ENCODE results near the gene IGSF9B.

IGSF9B gene

DNA sequence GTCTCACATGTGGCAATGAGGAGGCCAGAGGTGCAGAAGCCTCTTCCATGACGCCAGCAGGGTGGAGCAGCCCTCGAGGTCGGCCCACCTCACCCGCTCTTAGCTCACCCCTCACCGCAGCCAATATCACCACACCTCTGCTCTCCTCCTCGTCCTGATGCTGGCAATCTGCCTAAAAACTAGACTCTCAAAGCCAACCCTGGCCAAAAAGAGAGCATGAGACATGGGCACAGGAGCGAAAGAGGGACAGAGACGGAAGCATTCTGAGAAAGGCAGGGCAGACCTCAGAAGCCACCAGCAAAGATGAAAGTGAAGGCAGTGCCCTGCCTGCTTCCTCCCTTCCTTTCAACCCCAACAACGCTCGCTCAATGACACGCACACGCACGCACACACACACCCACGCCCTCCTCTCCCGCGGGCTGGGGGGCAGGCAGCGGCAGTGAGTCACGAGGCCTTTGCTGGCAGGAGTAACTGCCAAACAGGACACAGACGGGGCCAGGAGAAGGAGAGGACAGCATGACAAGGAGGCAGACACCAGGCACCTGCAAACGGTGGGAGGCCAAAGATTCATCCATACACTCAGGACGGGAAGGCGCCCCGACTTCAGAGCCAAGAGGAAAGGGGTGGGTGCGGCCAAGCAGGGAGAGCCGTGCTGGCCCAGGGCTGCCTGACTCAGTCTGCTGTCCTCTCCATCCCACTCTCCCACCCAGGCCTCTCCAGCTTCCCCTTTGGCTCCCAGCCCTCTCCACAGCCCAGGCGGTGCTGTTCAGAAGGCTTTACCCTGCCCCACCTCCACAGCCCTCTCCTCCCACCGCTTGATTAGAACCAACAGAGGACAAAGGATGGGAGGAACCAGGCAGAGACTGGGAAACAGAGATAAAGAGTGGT, 11.4 kb downstream of the IGSF9B start:
- Histone ChIP-seq H3K36me3 (ENCODE audit: control insufficient read depth in 1 of 2, insufficient read depth in 2 of 2, low read length in 2 of 2) (peaks cover 0 to 11% of the 10 kb centered on the region in 2 donors), H3K4me1 (ENCODE audit: control insufficient read depth in 1 of 2, insufficient read depth in 2 of 2, low read length in 2 of 2) (peaks cover 5 to 53% of the 10 kb centered on the region in 2 donors), H3K9me3 (ENCODE audit: control insufficient read depth in 1 of 2, low read length in 2 of 2) (no peaks in the 10 kb centered on the region), H3K27me3 (ENCODE audit: low read depth, low read length) (peaks cover 5% of the 10 kb centered on the region), H3K4me3 (ENCODE audit: low read depth in 1 of 2, low read length in 2 of 2) (peak overlapping the region in 1 of 2 donors; percentile 17), H3K27ac (ENCODE audit: low read length) (no peak overlapping the region)

DNA sequence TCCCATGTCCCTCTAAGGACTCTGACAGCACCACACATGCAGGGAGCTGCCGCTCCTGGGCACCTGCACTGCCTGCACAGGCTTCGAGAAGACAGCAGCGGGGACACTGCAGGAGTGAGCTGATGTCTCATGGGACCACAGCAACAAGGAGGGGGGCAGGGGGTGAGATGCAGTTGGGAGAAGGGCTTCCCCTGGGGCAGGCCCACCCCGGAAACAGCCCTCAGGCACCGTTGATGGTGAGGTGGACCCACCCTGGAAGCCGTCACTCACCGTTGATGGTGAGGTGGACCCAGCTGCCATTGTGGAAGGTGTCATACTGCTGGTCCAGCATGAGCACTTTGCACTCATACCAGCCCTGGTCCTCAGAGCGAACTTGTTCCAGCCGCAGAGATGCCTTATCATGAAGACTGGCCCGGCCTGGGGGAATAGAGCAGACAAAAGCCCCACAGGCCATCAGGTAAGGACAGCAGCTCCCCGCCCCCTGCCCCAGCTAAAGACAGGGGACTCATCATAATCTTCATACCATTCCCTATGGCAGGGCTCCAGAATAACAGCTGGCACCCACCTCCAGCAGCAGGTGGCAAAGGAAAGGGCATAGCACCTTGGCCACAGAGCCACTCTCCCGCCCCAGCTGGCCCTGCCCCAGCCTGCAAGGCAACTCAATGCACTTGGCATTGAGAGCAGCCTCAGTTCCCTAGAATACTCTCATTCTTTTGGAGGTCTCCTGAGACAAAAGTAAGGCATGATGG, 12.6 kb downstream of the IGSF9B start:
- Histone ChIP-seq H3K27ac (ENCODE audit: low read length) (no peak overlapping the region), H3K36me3 (ENCODE audit: control insufficient read depth in 1 of 2, insufficient read depth in 2 of 2, low read length in 2 of 2) (peaks cover 0 to 13% of the 10 kb centered on the region in 2 donors), H3K4me1 (ENCODE audit: control insufficient read depth in 1 of 2, insufficient read depth in 2 of 2, low read length in 2 of 2) (peaks cover 5 to 42% of the 10 kb centered on the region in 2 donors), H3K4me3 (ENCODE audit: low read depth in 1 of 2, low read length in 2 of 2) (no peak overlapping the region), H3K27me3 (ENCODE audit: low read depth, low read length) (peaks cover 5% of the 10 kb centered on the region), H3K9me3 (ENCODE audit: control insufficient read depth in 1 of 2, low read length in 2 of 2) (no peaks in the 10 kb centered on the region)

DNA sequence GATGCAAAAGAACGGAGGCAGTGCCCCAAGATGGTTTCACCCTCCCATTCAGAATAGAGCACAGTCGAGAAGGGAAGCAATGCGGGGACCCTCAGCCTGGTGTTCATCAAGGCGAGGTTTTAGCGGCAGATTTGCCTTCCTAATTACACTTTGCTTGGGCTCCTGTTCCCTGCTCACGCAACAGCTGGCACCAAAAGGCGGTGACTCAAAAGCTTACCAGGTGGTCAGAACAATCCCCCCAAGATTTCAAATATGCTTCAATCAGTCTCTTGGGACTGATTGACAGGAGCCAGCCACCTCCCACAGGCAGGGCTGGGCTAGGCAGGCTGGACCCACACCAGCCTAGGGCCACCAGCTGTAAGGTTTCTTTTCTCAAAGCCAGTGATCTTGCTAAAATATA, 14.2 kb downstream of the IGSF9B start:
- Histone ChIP-seq H3K27me3 (ENCODE audit: low read depth, low read length) (no peaks in the 10 kb centered on the region), H3K27ac (ENCODE audit: low read length) (no peak overlapping the region), H3K36me3 (ENCODE audit: control insufficient read depth in 1 of 2, insufficient read depth in 2 of 2, low read length in 2 of 2) (peaks cover 4 to 26% of the 10 kb centered on the region in 2 donors), H3K9me3 (ENCODE audit: control insufficient read depth in 1 of 2, low read length in 2 of 2) (no peaks in the 10 kb centered on the region), H3K4me3 (ENCODE audit: low read depth in 1 of 2, low read length in 2 of 2) (no peak overlapping the region), H3K4me1 (ENCODE audit: control insufficient read depth in 1 of 2, insufficient read depth in 2 of 2, low read length in 2 of 2) (peaks cover 5 to 26% of the 10 kb centered on the region in 2 donors)

DNA sequence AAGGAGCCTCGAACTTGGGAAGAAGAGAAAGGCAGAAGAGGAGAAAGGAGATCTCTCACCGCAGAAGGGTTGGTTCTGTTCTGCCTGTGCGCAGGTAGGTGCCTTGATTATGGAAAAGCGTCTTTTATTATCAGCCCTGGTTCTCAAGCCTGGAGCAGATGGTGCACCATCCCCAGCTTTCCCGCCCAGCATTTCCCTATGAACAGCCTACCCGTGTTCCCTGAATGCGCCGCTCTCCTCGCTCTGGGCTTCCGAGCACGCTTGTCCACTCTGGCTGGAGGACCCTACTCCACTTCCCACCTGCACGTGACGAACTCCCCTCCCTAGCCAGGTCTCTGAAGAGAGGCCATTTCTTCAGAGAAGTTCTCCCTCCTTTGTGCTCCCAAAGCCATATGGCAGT, 15.2 kb downstream of the IGSF9B start:
- H3K27me3 ChIP-seq (ENCODE audit: low read depth, low read length), result no peaks in the 10 kb centered on the region
- peaks cover 4 to 36% of the 10 kb centered on the region in 2 donors for H3K36me3 ChIP-seq (ENCODE audit: control insufficient read depth in 1 of 2, insufficient read depth in 2 of 2, low read length in 2 of 2)
- H3K4me1 ChIP-seq (ENCODE audit: control insufficient read depth in 1 of 2, insufficient read depth in 2 of 2, low read length in 2 of 2), result peaks cover 5 to 16% of the 10 kb centered on the region in 2 donors
- H3K9me3 ChIP-seq (ENCODE audit: control insufficient read depth in 1 of 2, low read length in 2 of 2), result no peaks in the 10 kb centered on the region
- H3K4me3 ChIP-seq (ENCODE audit: low read depth in 1 of 2, low read length in 2 of 2), result no peak overlapping the region
- H3K27ac ChIP-seq (ENCODE audit: low read length), result no peak overlapping the region

DNA sequence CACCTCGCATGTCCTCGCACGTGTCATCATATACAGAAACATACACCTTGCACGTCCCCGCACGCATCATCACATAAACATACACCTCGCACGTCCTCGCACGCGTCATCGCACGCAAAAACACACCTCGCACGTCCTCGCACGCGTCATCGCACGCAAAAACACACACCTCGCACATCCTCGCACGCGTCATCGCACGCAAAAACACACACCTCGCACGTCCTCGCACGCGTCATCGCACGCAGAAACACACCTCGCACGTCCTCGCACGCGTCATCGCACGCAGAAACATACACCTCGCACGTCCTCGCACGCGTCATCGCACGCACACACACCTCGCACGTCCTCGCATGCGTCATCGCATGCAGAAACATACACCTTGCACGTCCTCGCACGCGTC, 16.7 kb downstream of the IGSF9B start:
- H3K4me3 ChIP-seq (ENCODE audit: low read depth in 1 of 2, low read length in 2 of 2), result no peak overlapping the region
- H3K4me1 ChIP-seq (ENCODE audit: control insufficient read depth in 1 of 2, insufficient read depth in 2 of 2, low read length in 2 of 2), result peaks cover under 1 to 3% of the 10 kb centered on the region in 2 donors
- H3K27me3 ChIP-seq (ENCODE audit: low read depth, low read length), result no peaks in the 10 kb centered on the region
- H3K36me3 ChIP-seq (ENCODE audit: control insufficient read depth in 1 of 2, insufficient read depth in 2 of 2, low read length in 2 of 2), result peaks cover 4 to 51% of the 10 kb centered on the region in 2 donors
- no peaks in the 10 kb centered on the region for H3K9me3 ChIP-seq (ENCODE audit: control insufficient read depth in 1 of 2, low read length in 2 of 2)
- no peak overlapping the region for H3K27ac ChIP-seq (ENCODE audit: low read length)

DNA sequence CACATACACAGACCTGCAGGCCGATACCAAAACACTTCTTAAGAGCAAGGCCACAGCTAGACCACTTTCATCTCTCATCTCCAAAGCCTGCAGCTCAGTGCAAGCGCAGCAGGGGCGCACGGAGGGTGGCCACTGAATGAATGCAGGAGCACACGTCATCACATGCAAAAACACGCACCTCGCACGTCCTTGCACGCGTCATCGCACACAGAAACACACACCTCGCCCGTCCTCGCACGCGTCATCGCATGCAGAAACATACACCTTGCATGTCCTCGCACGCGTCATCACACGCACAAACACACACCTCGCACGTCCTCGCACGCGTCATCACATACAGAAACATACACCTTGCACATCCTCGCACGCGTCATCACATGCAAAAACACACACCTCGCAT, 17.2 kb downstream of the IGSF9B start:
- Histone ChIP-seq H3K27me3 (ENCODE audit: low read depth, low read length) (no peaks in the 10 kb centered on the region), H3K9me3 (ENCODE audit: control insufficient read depth in 1 of 2, low read length in 2 of 2) (no peaks in the 10 kb centered on the region), H3K27ac (ENCODE audit: low read length) (no peak overlapping the region), H3K36me3 (ENCODE audit: control insufficient read depth in 1 of 2, insufficient read depth in 2 of 2, low read length in 2 of 2) (peaks cover 4 to 53% of the 10 kb centered on the region in 2 donors), H3K4me3 (ENCODE audit: low read depth in 1 of 2, low read length in 2 of 2) (no peak overlapping the region), H3K4me1 (ENCODE audit: control insufficient read depth in 1 of 2, insufficient read depth in 2 of 2, low read length in 2 of 2) (no peaks in the 10 kb centered on the region)

DNA sequence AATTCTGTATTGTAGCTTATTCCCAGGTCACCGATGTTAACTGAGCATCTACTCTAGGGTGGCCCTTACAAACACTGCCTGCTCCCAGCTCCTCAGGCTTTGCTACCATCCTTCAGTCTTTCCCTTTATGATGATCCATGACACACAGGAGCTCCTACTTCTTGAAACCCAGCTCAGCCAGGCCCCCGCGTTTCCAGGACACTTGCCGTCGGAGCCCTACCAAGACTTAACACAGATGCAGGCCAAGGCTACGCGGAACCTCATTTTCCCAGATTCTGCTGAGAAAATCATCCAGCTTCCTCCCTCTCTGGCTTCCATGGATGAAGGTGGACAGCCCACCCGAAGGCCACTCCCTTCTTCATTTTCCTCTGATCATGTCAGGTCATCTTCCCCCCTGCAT, 18.6 kb downstream of the IGSF9B start:
- Histone ChIP-seq H3K27me3 (ENCODE audit: low read depth, low read length) (no peaks in the 10 kb centered on the region), H3K4me3 (ENCODE audit: low read depth in 1 of 2, low read length in 2 of 2) (no peak overlapping the region), H3K4me1 (ENCODE audit: control insufficient read depth in 1 of 2, insufficient read depth in 2 of 2, low read length in 2 of 2) (peaks cover 0 to 8% of the 10 kb centered on the region in 2 donors), H3K36me3 (ENCODE audit: control insufficient read depth in 1 of 2, insufficient read depth in 2 of 2, low read length in 2 of 2) (peaks cover 4 to 42% of the 10 kb centered on the region in 2 donors), H3K27ac (ENCODE audit: low read length) (no peak overlapping the region), H3K9me3 (ENCODE audit: control insufficient read depth in 1 of 2, low read length in 2 of 2) (no peaks in the 10 kb centered on the region)

DNA sequence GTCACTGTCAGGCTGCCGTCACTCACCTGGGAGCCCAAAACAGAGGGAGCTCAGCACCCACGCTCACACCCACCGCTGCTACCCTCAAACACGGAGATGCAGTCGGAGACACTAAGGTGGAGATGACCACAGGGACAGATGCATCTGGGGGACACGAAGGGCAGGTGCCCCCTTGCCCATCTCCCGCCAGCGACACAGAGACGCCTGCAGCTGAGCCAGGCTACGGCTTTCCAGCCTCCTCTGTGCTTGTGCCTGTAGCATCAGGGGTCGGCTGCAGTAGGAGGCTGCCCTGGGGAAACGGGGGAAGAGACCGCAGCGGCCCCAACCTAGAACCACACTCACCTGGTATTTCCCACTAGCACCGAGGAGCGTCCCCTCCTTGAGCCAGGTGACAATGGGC, 19.3 kb downstream of the IGSF9B start:
- Histone ChIP-seq H3K27me3 (ENCODE audit: low read depth, low read length) (no peaks in the 10 kb centered on the region), H3K27ac (ENCODE audit: low read length) (no peak overlapping the region), H3K9me3 (ENCODE audit: control insufficient read depth in 1 of 2, low read length in 2 of 2) (no peaks in the 10 kb centered on the region), H3K4me3 (ENCODE audit: low read depth in 1 of 2, low read length in 2 of 2) (no peak overlapping the region), H3K4me1 (ENCODE audit: control insufficient read depth in 1 of 2, insufficient read depth in 2 of 2, low read length in 2 of 2) (peaks cover 0 to 8% of the 10 kb centered on the region in 2 donors), H3K36me3 (ENCODE audit: control insufficient read depth in 1 of 2, insufficient read depth in 2 of 2, low read length in 2 of 2) (peaks cover 4 to 42% of the 10 kb centered on the region in 2 donors)

DNA sequence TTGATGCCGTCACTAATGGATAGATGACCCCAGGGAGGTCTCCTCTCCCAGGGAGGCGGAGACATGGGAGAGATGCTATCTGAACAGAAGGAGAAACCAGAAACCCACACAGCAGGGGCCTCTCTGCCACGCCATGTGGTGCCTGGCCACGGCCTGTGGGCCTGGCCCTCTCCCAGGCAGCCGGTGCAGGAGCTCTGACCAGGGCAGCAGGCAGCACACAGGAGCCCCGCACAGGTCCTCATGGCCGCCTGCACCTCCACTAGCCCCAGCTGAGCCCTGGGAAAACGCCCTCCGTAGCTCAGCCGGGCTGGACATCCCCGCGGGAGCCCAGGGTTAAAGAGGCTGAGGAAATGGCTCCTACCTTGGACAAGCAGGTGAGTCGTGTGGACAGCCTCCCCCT, 19.8 kb downstream of the IGSF9B start:
- no peaks in the 10 kb centered on the region for H3K9me3 ChIP-seq (ENCODE audit: control insufficient read depth in 1 of 2, low read length in 2 of 2)
- no peaks in the 10 kb centered on the region for H3K27me3 ChIP-seq (ENCODE audit: low read depth, low read length)
- peaks cover 0 to 8% of the 10 kb centered on the region in 2 donors for H3K4me1 ChIP-seq (ENCODE audit: control insufficient read depth in 1 of 2, insufficient read depth in 2 of 2, low read length in 2 of 2)
- H3K4me3 ChIP-seq (ENCODE audit: low read depth in 1 of 2, low read length in 2 of 2), result no peak overlapping the region
- H3K27ac ChIP-seq (ENCODE audit: low read length), result no peak overlapping the region
- H3K36me3 ChIP-seq (ENCODE audit: control insufficient read depth in 1 of 2, insufficient read depth in 2 of 2, low read length in 2 of 2), result peaks cover 4 to 44% of the 10 kb centered on the region in 2 donors

DNA sequence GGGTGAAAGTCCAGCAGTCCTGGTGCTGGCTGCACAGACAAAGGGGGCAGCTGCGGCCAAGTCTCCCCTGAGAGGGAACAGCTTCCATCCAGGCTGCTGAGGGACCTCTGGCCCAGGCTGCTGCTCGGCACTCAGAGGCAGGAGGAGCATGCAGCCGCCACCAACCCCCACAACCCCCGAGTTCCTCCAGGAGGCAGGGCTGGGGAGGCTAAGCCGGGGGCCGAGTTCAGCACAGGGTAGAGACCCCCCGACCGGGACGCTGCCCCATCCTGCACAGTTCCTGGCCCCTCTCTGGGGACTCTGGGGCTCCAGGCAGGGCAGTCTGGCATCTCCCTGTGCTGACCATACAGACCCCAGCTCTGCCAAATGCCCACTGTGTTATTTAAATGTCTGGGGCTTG, 20.2 kb downstream of the IGSF9B start:
- H3K36me3 ChIP-seq (ENCODE audit: control insufficient read depth in 1 of 2, insufficient read depth in 2 of 2, low read length in 2 of 2), result peaks cover 4 to 48% of the 10 kb centered on the region in 2 donors
- H3K27ac ChIP-seq (ENCODE audit: low read length), result no peak overlapping the region

DNA sequence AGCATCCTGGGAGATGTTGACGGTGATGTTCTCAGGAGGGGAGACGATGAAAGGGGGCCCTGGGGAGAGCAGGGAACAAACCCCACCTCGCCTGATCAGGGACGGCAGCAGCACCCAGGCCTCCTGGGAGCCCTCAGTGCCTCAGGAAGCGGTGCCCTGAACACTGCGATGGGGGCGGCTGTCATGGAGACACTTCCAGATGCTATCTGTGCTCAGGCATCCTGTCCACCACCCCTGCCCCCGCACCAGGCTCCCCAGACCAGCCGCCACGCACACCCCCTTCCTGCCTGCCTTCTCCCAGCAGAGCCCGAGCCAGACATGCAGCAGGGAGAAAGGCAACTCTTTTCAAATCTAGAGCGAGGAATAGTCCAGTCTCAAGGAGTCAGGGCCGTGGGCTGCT, 20.6 kb downstream of the IGSF9B start:
- Histone ChIP-seq H3K27me3 (ENCODE audit: low read depth, low read length) (no peaks in the 10 kb centered on the region), H3K4me3 (ENCODE audit: low read depth in 1 of 2, low read length in 2 of 2) (no peak overlapping the region), H3K9me3 (ENCODE audit: control insufficient read depth in 1 of 2, low read length in 2 of 2) (no peaks in the 10 kb centered on the region), H3K36me3 (ENCODE audit: control insufficient read depth in 1 of 2, insufficient read depth in 2 of 2, low read length in 2 of 2) (peaks cover 4 to 50% of the 10 kb centered on the region in 2 donors), H3K4me1 (ENCODE audit: control insufficient read depth in 1 of 2, insufficient read depth in 2 of 2, low read length in 2 of 2) (peaks cover 0 to 8% of the 10 kb centered on the region in 2 donors), H3K27ac (ENCODE audit: low read length) (no peak overlapping the region)

More for the DNA sequence above, 20.2 kb downstream of the IGSF9B start:
- Histone ChIP-seq H3K4me3 (ENCODE audit: low read depth in 1 of 2, low read length in 2 of 2) (no peak overlapping the region), H3K4me1 (ENCODE audit: control insufficient read depth in 1 of 2, insufficient read depth in 2 of 2, low read length in 2 of 2) (peaks cover 0 to 8% of the 10 kb centered on the region in 2 donors), H3K27me3 (ENCODE audit: low read depth, low read length) (no peaks in the 10 kb centered on the region), H3K9me3 (ENCODE audit: control insufficient read depth in 1 of 2, low read length in 2 of 2) (no peaks in the 10 kb centered on the region)
